HepG2 (cell line): ENCODE results near the gene TPRA1. TPM values are rescaled to one million over a fixed set of nuclear protein-coding genes. Genes with fewer than 3 reads are reported as not detected.

ENCODE experiments used
- ATAC-seq: fragments of 200-7000 bp; cut with Tn5 transposase; 3 replicates; pipeline ENCODE4 v1.9.1; 2020; ENCODE audit warnings: mild to moderate bottlenecking, moderate library complexity
- BruUV-seq: library from RNA; stranded (reverse); fragments of 400-500 nt; replicated peaks from 2 replicates; lab custom pipeline; 2021; lab: Mats Ljungman, UMichigan
- CTCF ChIA-PET: fragments of 300-600 bp; formaldehyde crosslinking; extraction: SDS; loops from one replicate; lab custom pipeline; 2021; ENCODE audit warnings: low total read pairs, inconsistent platforms, low intra/inter-chr PET ratio; lab: Yijun Ruan, JAX
- POLR2A ChIA-PET: fragments of 350-600 bp; sonication (Branson Sonifier 250); formaldehyde crosslinking; loops from one replicate; lab custom pipeline; 2020; ENCODE audit warnings: antibody characterized with exemption, inconsistent platforms; lab: Yijun Ruan, JAX
- DNase-seq: peaks from one replicate; pipeline ENCODE4 v3.0.0-alpha.2; 2015; ENCODE audit warnings: low spot score
- FAIRE-seq: peaks from 3 replicates; lab custom pipeline; 2011; peaks lifted over from hg19 to GRCh38; lab: Jason Lieb, UNC
- H2AFZ ChIP-seq: one replicate; pipeline ENCODE4 v1.6.1; 2011; ENCODE audit warnings: low read length, inconsistent platforms
- H3K27ac ChIP-seq: fragments of 300-600 bp; 3 replicates; pipeline ENCODE4 v1.8.0; 2011; ENCODE audit warnings: mixed run types, mild to moderate bottlenecking, mixed read lengths, low read length, inconsistent platforms; ENCODE audit not compliant: insufficient read depth; ENCODE audit errors: extremely low read length
- H3K27me3 ChIP-seq, 2 experiments: fragments of 200-600 bp in 1 of 2; 2 replicates in 1 of 2; 3 replicates in 1 of 2; pipeline versions ENCODE4 v1.6.0 to v1.8.0; 2011; ENCODE audit warnings: low read length in 2 of 2, mild to moderate bottlenecking in 2 of 2, moderate library complexity in 2 of 2, inconsistent platforms in 1 of 2; ENCODE audit not compliant: insufficient read depth in 2 of 2, control insufficient read depth in 1 of 2
- H3K36me3 ChIP-seq, 2 experiments: fragments of 200-600 bp in 1 of 2; replicated peaks in 1 of 2; 2 replicates in 1 of 2; 3 replicates in 1 of 2; pipeline versions ENCODE4 v1.5.1 to v1.8.0; 2011; ENCODE audit warnings: low read length in 2 of 2, inconsistent platforms in 1 of 2; ENCODE audit not compliant: insufficient read depth in 2 of 2, control insufficient read depth in 1 of 2
- H3K4me1 ChIP-seq: 2 replicates; pipeline ENCODE4 v1.5.1; 2012; ENCODE audit warnings: low read length, inconsistent platforms; ENCODE audit not compliant: insufficient read depth
- H3K4me2 ChIP-seq: 2 replicates; pipeline ENCODE4 v1.6.0; 2011; ENCODE audit warnings: low read depth, low read length, inconsistent platforms
- H3K4me3 ChIP-seq, 3 experiments: fragments of 200-600 bp in 1 of 3; sonication (generic), shearing (Covaris generic) in 1 of 3; replicated peaks in 1 of 3; 2 replicates each; pipeline ENCODE4 v1.5.1; 2011 to 2016; ENCODE audit warnings: low read length in 3 of 3, inconsistent platforms in 2 of 3, low read depth in 2 of 3, mild to moderate bottlenecking in 2 of 3, control low read depth in 1 of 3, mixed read lengths in 1 of 3; ENCODE audit not compliant: insufficient read depth in 1 of 3
- H3K79me2 ChIP-seq: one replicate; pipeline ENCODE4 v1.6.1; 2011; ENCODE audit warnings: low read length, inconsistent platforms; ENCODE audit not compliant: insufficient read depth
- H3K9ac ChIP-seq: 2 replicates; pipeline ENCODE4 v1.6.0; 2011; ENCODE audit warnings: mild to moderate bottlenecking, low read depth, low read length, inconsistent platforms; ENCODE audit not compliant: insufficient read depth
- H3K9me3 ChIP-seq: 2 replicates; pipeline ENCODE4 v1.5.1; 2012; ENCODE audit warnings: mild to moderate bottlenecking, low read length
- H4K20me1 ChIP-seq: 2 replicates; pipeline ENCODE4 v1.6.0; 2011; ENCODE audit warnings: inconsistent platforms, mild to moderate bottlenecking, low read length, moderate library complexity; ENCODE audit not compliant: insufficient read depth
- CENPBD1 ChIP-seq: sonication (generic); formaldehyde crosslinking; IDR thresholded peaks from 2 replicates; pipeline ENCODE4 v1.8.0; 2022; ENCODE audit warnings: missing genetic modification reagents, low read depth, mild to moderate bottlenecking, borderline replicate concordance
- LRRFIP1 ChIP-seq: sonication (generic); formaldehyde crosslinking; conservative IDR thresholded peaks from 2 replicates; pipeline ENCODE4 v1.4.0; 2020; ENCODE audit warnings: missing genetic modification reagents
- TBP ChIP-seq: sonication (generic); formaldehyde crosslinking; IDR thresholded peaks from 2 replicates; pipeline ENCODE4 v1.5.0; 2020; ENCODE audit warnings: missing genetic modification reagents
- ZNF501 ChIP-seq: sonication (generic); formaldehyde crosslinking; IDR thresholded peaks from 2 replicates; pipeline ENCODE4 v1.5.1; 2020; ENCODE audit warnings: mild to moderate bottlenecking, moderate library complexity, missing genetic modification reagents
- WGBS: methylation state at CpG from one replicate; pipeline ENCODE4 v1.1.6; 2017; ENCODE audit warnings: low lambda C conversion rate; 5-methylcytosine and 5-hydroxymethylcytosine counted together
- in situ Hi-C: cut with HindIII; loops from 2 replicates; pipeline ENCODE4 v1.10.0; 2017; ENCODE audit warnings: low pct_unique_long_range_greater_than_20kb; ENCODE audit not compliant: extremely low pct_ligation_motif_present
- intact Hi-C: fragments of 100-400 bp; cut with micrococcal nuclease; formaldehyde crosslinking; loops from one replicate; pipeline ENCODE4 v1.10.0; 2022; ENCODE audit not compliant: unreplicated experiment
- polyA plus RNA-seq, 8 experiments: library from polyadenylated mRNA; depleted of rRNA in 3 of 8; stranded (reverse) in 7 of 8; unstranded in 1 of 8; fragments of >200 nt; fragmentation: Illumina TruSeq in 4 of 8; extraction: Trizol in 4 of 8; gene quantifications; 2 replicates each; pipeline versions ENCODE4 v1.2.1 to v1.2.3, GENCODE V29; 2011 to 2016; ENCODE audit warnings: low read depth in 4 of 8, missing spikeins in 1 of 8, mixed read lengths in 1 of 8; ENCODE audit not compliant: insufficient read depth in 1 of 8
- total RNA-seq, 5 experiments: library from RNA; depleted of rRNA; stranded (reverse); fragments of >200 nt; fragmentation: Illumina TruSeq; extraction: Trizol; gene quantifications; 2 replicates each; pipeline ENCODE4 v1.2.3, GENCODE V29; 2016; ENCODE audit warnings: low read depth in 1 of 5
- TF ChIP-seq, protein P1 (sequence below), 2 experiments: sonication (generic) in 1 of 2; formaldehyde crosslinking in 1 of 2; IDR thresholded peaks; 2 replicates each; pipeline versions ENCODE4 v1.4.0 to v1.6.1; 2018 to 2020; ENCODE audit warnings: missing genetic modification reagents in 2 of 2, borderline replicate concordance in 1 of 2, low read depth in 1 of 2, mild to moderate bottlenecking in 1 of 2, missing biosample characterization in 1 of 2

The TPRA1 gene
- total and polyA plus RNA-seq, 2 of the 13 experiments (the other 11 are each of a cell fraction or from before 2014, with no cell fraction given): 25.4 to 25.8 TPM

GRCh38 chr3:127550468-127551157 is 39.9 kb downstream of the TPRA1 start:
- intact Hi-C loops (no loop called here), in situ Hi-C loops (no loop called here)
- H3K9me3 ChIP-seq: no peaks in the 10 kb centered on the region
- TF ChIP-seq, protein P1, sequence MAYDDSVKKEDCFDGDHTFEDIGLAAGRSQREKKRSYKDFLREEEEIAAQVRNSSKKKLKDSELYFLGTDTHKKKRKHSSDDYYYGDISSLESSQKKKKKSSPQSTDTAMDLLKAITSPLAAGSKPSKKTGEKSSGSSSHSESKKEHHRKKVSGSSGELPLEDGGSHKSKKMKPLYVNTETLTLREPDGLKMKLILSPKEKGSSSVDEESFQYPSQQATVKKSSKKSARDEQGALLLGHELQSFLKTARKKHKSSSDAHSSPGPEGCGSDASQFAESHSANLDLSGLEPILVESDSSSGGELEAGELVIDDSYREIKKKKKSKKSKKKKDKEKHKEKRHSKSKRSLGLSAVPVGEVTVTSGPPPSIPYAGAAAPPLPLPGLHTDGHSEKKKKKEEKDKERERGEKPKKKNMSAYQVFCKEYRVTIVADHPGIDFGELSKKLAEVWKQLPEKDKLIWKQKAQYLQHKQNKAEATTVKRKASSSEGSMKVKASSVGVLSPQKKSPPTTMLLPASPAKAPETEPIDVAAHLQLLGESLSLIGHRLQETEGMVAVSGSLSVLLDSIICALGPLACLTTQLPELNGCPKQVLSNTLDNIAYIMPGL (CRISPR knock-in tag; IDR thresholded peaks at IDR 0.05; ENCODE audit: borderline replicate concordance in 1 of 2, low read depth in 1 of 2): no peak
- TF ChIP-seq CENPBD1 (CRISPR knock-in tag) (no peak), TBP (CRISPR knock-in tag) (no peak), LRRFIP1 (no peak), ZNF501 (CRISPR knock-in tag) (no peak)
- no peak overlapping the region for H3K27ac ChIP-seq
- ATAC-seq (no peak), DNase-seq (no peak), FAIRE-seq (no peak)
- H3K9ac ChIP-seq: no peak overlapping the region
- H3K36me3 ChIP-seq: no peaks in the 10 kb centered on the region
- no peak overlapping the region for H3K4me2 ChIP-seq
- CTCF ChIA-PET: no interaction called here
- H3K4me3 ChIP-seq: no peak overlapping the region
- 46% methylated on average over 8 of the region's 9 CpGs for WGBS
- no peak overlapping the region for H2AFZ ChIP-seq
- no peaks in the 10 kb centered on the region for H4K20me1 ChIP-seq
- no peaks in the 10 kb centered on the region for H3K79me2 ChIP-seq
- peaks cover 2 to 11% of the 10 kb centered on the region in 2 experiments; a peak in 4 of 5 replicates for H3K27me3 ChIP-seq
- BruUV-seq: no TSS peak
- POLR2A ChIA-PET: no interaction called here
- peaks cover 24% of the 10 kb centered on the region for H3K4me1 ChIP-seq
